CD4-positive, alpha-beta T cell (primary cell): Measurements from ENCODE around the gene RNF125. TPM values are rescaled to one million over a fixed set of nuclear protein-coding genes. Genes with fewer than 3 reads are reported as not detected.

Source experiments
- ATAC-seq: fragments of 200-7000 bp; cut with Tn5 transposase; one replicate; pipeline ENCODE4 v1.10.0; 2022; ENCODE audit warnings: mild to moderate bottlenecking; ENCODE audit not compliant: poor library complexity
- CTCF ChIA-PET: fragments of 350-600 bp; sonication (Branson Sonifier 250); formaldehyde crosslinking; loops from one replicate; lab custom pipeline; 2021; ENCODE audit warnings: antibody characterized with exemption, inconsistent platforms; lab: Charles Lee
- POLR2A ChIA-PET: fragments of 350-600 bp; sonication (Branson Sonifier 250); formaldehyde crosslinking; loops from one replicate; lab custom pipeline; 2021; ENCODE audit warnings: antibody characterized with exemption, inconsistent platforms; lab: Charles Lee
- DNase-seq, 14 experiments: peaks; one replicate each; pipeline ENCODE4 v3.0.0-alpha.2; 2013 to 2020; ENCODE audit warnings: mixed read lengths in 2 of 14
- H3K27ac ChIP-seq, 2 donors: one replicate each; pipeline versions ENCODE4 v1.5.1 to v1.7.0; 2013; ENCODE audit warnings: low read length in 2 of 2, low read depth in 1 of 2, mild to moderate bottlenecking in 1 of 2
- H3K27me3 ChIP-seq, 2 experiments: 1 replicate in 1 of 2; 2 replicates in 1 of 2; pipeline versions ENCODE4 v1.6.1 to v1.7.0; 2013; ENCODE audit warnings: low read length in 2 of 2, control low read depth in 1 of 2, mild to moderate bottlenecking in 1 of 2, moderate library complexity in 1 of 2; ENCODE audit not compliant: insufficient read depth in 2 of 2, control insufficient read depth in 1 of 2
- H3K36me3 ChIP-seq: one replicate; pipeline ENCODE4 v1.6.1; 2013; ENCODE audit warnings: low read length, control low read depth; ENCODE audit not compliant: insufficient read depth
- H3K4me1 ChIP-seq: one replicate; pipeline ENCODE4 v1.6.1; 2013; ENCODE audit warnings: low read length, control low read depth; ENCODE audit not compliant: insufficient read depth
- H3K4me3 ChIP-seq: one replicate; pipeline ENCODE4 v1.5.1; 2013; ENCODE audit warnings: mild to moderate bottlenecking, low read length, moderate library complexity
- H3K9me3 ChIP-seq, 2 experiments: 1 replicate in 1 of 2; 2 replicates in 1 of 2; pipeline versions ENCODE4 v1.6.1 to v1.7.0; 2013; ENCODE audit warnings: low read length in 2 of 2, mild to moderate bottlenecking in 2 of 2, control low read depth in 1 of 2, moderate library complexity in 1 of 2; ENCODE audit not compliant: control insufficient read depth in 1 of 2, insufficient read depth in 1 of 2
- H3K27ac Mint-ChIP-seq: one replicate; pipeline ENCODE4 v1.8.0; 2020; ENCODE audit warnings: mixed read lengths
- H3K27me3 Mint-ChIP-seq: one replicate; pipeline ENCODE4 v1.8.0; 2021; ENCODE audit warnings: mixed read lengths
- H3K36me3 Mint-ChIP-seq: one replicate; pipeline ENCODE4 v1.8.0; 2021; ENCODE audit warnings: low read depth, mixed read lengths
- H3K4me1 Mint-ChIP-seq: one replicate; pipeline ENCODE4 v1.8.0; 2021; ENCODE audit warnings: low read depth, mixed read lengths
- H3K4me3 Mint-ChIP-seq: one replicate; pipeline ENCODE4 v1.8.0; 2020; ENCODE audit warnings: mild to moderate bottlenecking, mixed read lengths
- H3K9me3 Mint-ChIP-seq: one replicate; pipeline ENCODE4 v1.8.0; 2020; ENCODE audit warnings: mixed read lengths
- CTCF ChIP-seq: fragments of 200-600 bp; IDR thresholded peaks from one replicate; pipeline ENCODE4 v1.8.0; 2022; ENCODE audit warnings: antibody characterized with exemption, mild to moderate bottlenecking
- intact Hi-C, 2 experiments: fragments of 100-400 bp; cut with DNase I in 1 of 2; cut with micrococcal nuclease in 1 of 2; formaldehyde crosslinking; loops; one replicate each; pipeline versions ENCODE4 v1.15.1 to v1.9.0; 2023 to 2025; cut with DNase I, micrococcal nuclease
- total RNA-seq, 174 experiments: library from RNA in 2 of 174; stranded (reverse) in 2 of 174; gene quantifications; one replicate each; pipeline ENCODE4 v1.2.3 and lab custom pipeline; 2021 to 2026

Gene RNF125
- total RNA-seq, 2 experiments from 2014 or later = 107 to 112 TPM

GRCh38 chr18:31979714-31980113, 38.9 kb upstream of the RNF125 start:
- Histone ChIP-seq H3K27ac (no peak overlapping the region), H3K9me3 (peaks cover 5 to 18% of the 10 kb centered on the region in 2 experiments), H3K36me3 (no peaks in the 10 kb centered on the region), H3K4me1 (peaks cover 16% of the 10 kb centered on the region), H3K4me3 (no peak overlapping the region), H3K27me3 (no peaks in the 10 kb centered on the region)
- ChIA-PET CTCF (no interaction called here), POLR2A (interaction anchor here (0.8 kb wide), 1 partner anchor 40 kb away, joined by 3 read pairs; no protein-coding TSS in a partner anchor)
- no peak overlapping the region for H3K27ac Mint-ChIP-seq
- ATAC-seq (no peak), DNase-seq (no peak)
- peaks cover 8% of the 10 kb centered on the region for H3K9me3 Mint-ChIP-seq
- peaks cover 21% of the 10 kb centered on the region for H3K4me1 Mint-ChIP-seq
- no peak overlapping the region for H3K4me3 Mint-ChIP-seq
- intact Hi-C loops = loop anchor here (5.0 kb wide), 3 partner anchors 38 to 422 kb away; partner anchors contain the start of gene RNF125 (in 1 of the 2)
- no peaks in the 10 kb centered on the region for H3K27me3 Mint-ChIP-seq
- H3K36me3 Mint-ChIP-seq = no peaks in the 10 kb centered on the region
- TF ChIP-seq CTCF = no peak

GRCh38 chr18:31980863-31981262, 37.8 kb upstream of the RNF125 start:
- peaks cover 6% of the 10 kb centered on the region for H3K9me3 Mint-ChIP-seq

GRCh38 chr18:31983020-31983419, 35.6 kb upstream of the RNF125 start:
- no peak for DNase-seq
- H3K27me3 Mint-ChIP-seq = no peaks in the 10 kb centered on the region
- H3K27ac ChIP-seq = no peak overlapping the region
- H3K27me3 ChIP-seq = no peaks in the 10 kb centered on the region
- intact Hi-C loops = no loop called here
- H3K4me1 ChIP-seq = peaks cover 19% of the 10 kb centered on the region
- ChIA-PET POLR2A (interaction anchor here (0.9 to 1.2 kb wide), 2 partner anchors 36 to 40 kb away, joined by 3 to 4 read pairs; partner anchors contain the start of gene RNF125), CTCF (no interaction called here)
- H3K4me3 Mint-ChIP-seq = no peak overlapping the region
- H3K9me3 Mint-ChIP-seq = peaks cover 4% of the 10 kb centered on the region
- H3K9me3 ChIP-seq = peaks cover 0 to 8% of the 10 kb centered on the region in 2 experiments
- peaks cover 27% of the 10 kb centered on the region for H3K4me1 Mint-ChIP-seq
- no peak overlapping the region for H3K4me3 ChIP-seq
- no peak overlapping the region for H3K27ac Mint-ChIP-seq
- H3K36me3 ChIP-seq = no peaks in the 10 kb centered on the region
- no peak for ATAC-seq
- H3K36me3 Mint-ChIP-seq = no peaks in the 10 kb centered on the region
- no peak for TF ChIP-seq CTCF

More at GRCh38 chr18:31980863-31981262, 37.8 kb upstream of the RNF125 start:
- no peak for DNase-seq
- CTCF ChIA-PET = no interaction called here
- ATAC-seq = no peak
- H3K36me3 Mint-ChIP-seq = no peaks in the 10 kb centered on the region
- H3K4me3 ChIP-seq = no peak overlapping the region
- peaks cover 27% of the 10 kb centered on the region for H3K4me1 Mint-ChIP-seq
- H3K27ac Mint-ChIP-seq = no peak overlapping the region
- intact Hi-C loops = no loop called here
- no peak for TF ChIP-seq CTCF
- no peaks in the 10 kb centered on the region for H3K36me3 ChIP-seq
- H3K9me3 ChIP-seq = peaks cover 0 to 8% of the 10 kb centered on the region in 2 experiments
- POLR2A ChIA-PET = no interaction called here
- no peak overlapping the region for H3K4me3 Mint-ChIP-seq
- H3K27me3 ChIP-seq = no peaks in the 10 kb centered on the region
- H3K4me1 ChIP-seq = peaks cover 19% of the 10 kb centered on the region
- no peak overlapping the region for H3K27ac ChIP-seq
- H3K27me3 Mint-ChIP-seq = no peaks in the 10 kb centered on the region
